AG04450 (cell line): ENCODE measurements around the gene SGMS2. TPM values are rescaled to one million over a fixed set of nuclear protein-coding genes. Genes with fewer than 3 reads are reported as not detected.
"Not testable (repeated sequence)": the region's sequence is repeated elsewhere in the genome, so short reads cannot be mapped to it uniquely, and the experiment has no call there.

Source experiments
- CTCF ChIA-PET: fragments of 300-600, 350-600 bp; formaldehyde crosslinking; extraction: SDS; loops from one replicate; lab custom pipeline; 2022; ENCODE audit warnings: antibody characterized with exemption, inconsistent platforms; lab: Charles Lee
- POLR2A ChIA-PET: fragments of 350-600 bp; formaldehyde crosslinking; extraction: SDS; loops from one replicate; lab custom pipeline; 2021; ENCODE audit warnings: antibody characterized with exemption, inconsistent platforms; lab: Yijun Ruan, JAX
- DNase-seq: peaks from one replicate; pipeline ENCODE4 v3.0.0-alpha.2; 2011; ENCODE audit warnings: low read depth, low spot score
- H3K27ac ChIP-seq: one replicate; pipeline ENCODE4 v1.5.1; 2012; ENCODE audit warnings: low read depth, low read length, control low read depth
- H3K27me3 ChIP-seq: one replicate; pipeline ENCODE4 v1.6.0; 2012; ENCODE audit warnings: low read length; ENCODE audit not compliant: control insufficient read depth, insufficient read depth
- H3K4me3 ChIP-seq: 2 replicates; pipeline ENCODE4 v1.5.1; 2011; ENCODE audit warnings: mild to moderate bottlenecking, low read depth, low read length, control low read depth
- H3K9me3 ChIP-seq: 2 replicates; pipeline ENCODE4 v1.5.1; 2012; ENCODE audit warnings: low read length; ENCODE audit not compliant: control insufficient read depth, insufficient read depth
- polyA plus RNA-seq: library from polyadenylated mRNA; depleted of rRNA; stranded (reverse); fragments of >200 nt; gene quantifications from 2 replicates; pipeline ENCODE4 v1.2.3, GENCODE V29; 2011
- TF ChIP-seq, protein P1 (sequence below): IDR thresholded peaks from 2 replicates; pipeline ENCODE4 v1.5.1; 2011; ENCODE audit warnings: low read depth, low read length, control low read depth, inconsistent platforms

Gene SGMS2
- polyA plus RNA-seq, 1 experiment: 13.3 TPM

DNA sequence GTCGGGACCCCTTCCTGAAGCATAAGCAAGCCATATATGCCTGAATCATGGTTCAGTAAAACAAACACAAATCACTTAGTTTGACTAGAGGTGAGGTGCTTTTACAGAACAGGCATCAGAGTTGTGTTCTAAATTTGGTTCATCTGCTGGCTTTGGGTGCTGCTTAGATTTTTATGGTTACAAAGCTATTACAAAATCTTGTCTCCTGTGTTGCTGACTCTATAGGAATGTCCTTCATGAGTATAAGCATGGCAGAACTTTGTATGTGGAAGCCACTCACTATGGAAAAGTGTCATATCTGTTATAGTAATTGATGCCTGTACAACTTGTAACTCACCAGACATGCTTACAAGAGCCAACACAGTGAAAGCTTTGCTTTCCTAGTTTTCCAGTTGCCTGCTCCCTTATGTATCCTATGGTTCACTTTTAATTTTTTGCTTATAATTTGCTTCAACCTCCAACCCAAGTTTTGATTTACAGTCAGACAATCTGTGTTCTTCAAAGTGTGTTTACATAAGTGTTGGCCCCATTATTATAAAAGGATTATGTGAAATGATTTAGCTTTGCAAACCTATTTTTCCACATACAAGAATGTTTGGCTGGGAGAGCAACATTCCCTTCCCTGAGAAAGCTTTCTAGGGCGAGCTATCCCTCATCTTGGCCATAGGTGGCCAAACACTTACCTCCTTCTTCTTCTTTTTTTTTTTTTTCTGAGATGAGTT is 76.6 kb downstream of the SGMS2 start:
- TF ChIP-seq, protein P1, sequence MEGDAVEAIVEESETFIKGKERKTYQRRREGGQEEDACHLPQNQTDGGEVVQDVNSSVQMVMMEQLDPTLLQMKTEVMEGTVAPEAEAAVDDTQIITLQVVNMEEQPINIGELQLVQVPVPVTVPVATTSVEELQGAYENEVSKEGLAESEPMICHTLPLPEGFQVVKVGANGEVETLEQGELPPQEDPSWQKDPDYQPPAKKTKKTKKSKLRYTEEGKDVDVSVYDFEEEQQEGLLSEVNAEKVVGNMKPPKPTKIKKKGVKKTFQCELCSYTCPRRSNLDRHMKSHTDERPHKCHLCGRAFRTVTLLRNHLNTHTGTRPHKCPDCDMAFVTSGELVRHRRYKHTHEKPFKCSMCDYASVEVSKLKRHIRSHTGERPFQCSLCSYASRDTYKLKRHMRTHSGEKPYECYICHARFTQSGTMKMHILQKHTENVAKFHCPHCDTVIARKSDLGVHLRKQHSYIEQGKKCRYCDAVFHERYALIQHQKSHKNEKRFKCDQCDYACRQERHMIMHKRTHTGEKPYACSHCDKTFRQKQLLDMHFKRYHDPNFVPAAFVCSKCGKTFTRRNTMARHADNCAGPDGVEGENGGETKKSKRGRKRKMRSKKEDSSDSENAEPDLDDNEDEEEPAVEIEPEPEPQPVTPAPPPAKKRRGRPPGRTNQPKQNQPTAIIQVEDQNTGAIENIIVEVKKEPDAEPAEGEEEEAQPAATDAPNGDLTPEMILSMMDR: no peak
- Histone ChIP-seq H3K27ac (no peak overlapping the region), H3K27me3 (no peaks in the 10 kb centered on the region), H3K4me3 (no peak overlapping the region), H3K9me3 (no peaks in the 10 kb centered on the region)
- no peak for DNase-seq
- CTCF ChIA-PET: interaction anchor here (0.7 to 2.4 kb wide), 6 partner anchors 9 to 143 kb away, joined by 3 to 11 read pairs (median 6); no protein-coding TSS in a partner anchor
- POLR2A ChIA-PET: no interaction called here

DNA sequence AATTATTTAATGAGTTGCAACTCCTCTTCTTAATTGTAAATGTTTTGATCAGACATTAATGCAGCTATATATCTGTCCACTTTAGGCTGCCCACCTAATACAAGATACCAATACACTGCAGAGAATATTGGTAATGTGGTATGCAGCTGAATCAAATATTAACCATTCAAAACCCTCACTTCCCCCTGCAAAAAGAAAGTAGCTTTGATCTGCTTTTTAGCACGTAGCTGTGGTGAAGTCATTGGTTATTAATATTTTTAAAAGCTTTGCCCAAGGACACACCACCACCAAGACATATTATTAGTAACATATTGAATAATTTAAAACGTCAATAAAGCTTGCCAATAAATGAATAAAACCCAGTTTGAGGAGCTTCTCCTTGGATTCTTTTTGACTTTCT is 78.0 kb downstream of the SGMS2 start:
- Histone ChIP-seq H3K4me3 (no peak overlapping the region), H3K9me3 (no peaks in the 10 kb centered on the region), H3K27me3 (no peaks in the 10 kb centered on the region), H3K27ac (no peak overlapping the region)
- CTCF ChIA-PET: interaction anchor here (1.1 to 2.4 kb wide), 4 partner anchors 10 to 144 kb away, joined by 3 to 10 read pairs (median 6); no protein-coding TSS in a partner anchor
- TF ChIP-seq, protein P1: no peak
- POLR2A ChIA-PET: no interaction called here
- DNase-seq: no peak

DNA sequence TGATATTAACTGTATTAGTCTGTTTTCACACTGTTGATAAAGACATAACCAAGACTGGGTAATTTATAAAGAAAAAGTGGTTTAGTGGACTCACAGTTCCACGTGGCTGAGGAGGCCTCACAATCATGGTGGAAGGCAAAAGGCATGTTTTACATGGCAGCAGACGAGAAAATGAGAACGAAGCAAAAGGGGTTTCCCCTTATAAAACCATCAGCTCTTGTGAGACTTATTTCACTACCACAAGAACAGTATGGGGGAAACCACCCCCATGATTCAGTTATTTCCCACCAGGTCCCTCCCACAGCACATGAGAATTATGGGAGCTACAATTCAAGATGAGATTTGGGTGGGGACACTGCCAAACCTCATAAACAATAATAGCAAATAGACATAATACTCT is 80.3 kb downstream of the SGMS2 start:
- POLR2A ChIA-PET, DNase-seq, H3K27ac ChIP-seq, H3K27me3 ChIP-seq, H3K9me3 ChIP-seq, H3K4me3 ChIP-seq: not testable (repeated sequence)
- CTCF ChIA-PET: interaction anchor here (1.7 kb wide), 1 partner anchor 147 kb away, joined by 9 read pairs; no protein-coding TSS in a partner anchor

DNA sequence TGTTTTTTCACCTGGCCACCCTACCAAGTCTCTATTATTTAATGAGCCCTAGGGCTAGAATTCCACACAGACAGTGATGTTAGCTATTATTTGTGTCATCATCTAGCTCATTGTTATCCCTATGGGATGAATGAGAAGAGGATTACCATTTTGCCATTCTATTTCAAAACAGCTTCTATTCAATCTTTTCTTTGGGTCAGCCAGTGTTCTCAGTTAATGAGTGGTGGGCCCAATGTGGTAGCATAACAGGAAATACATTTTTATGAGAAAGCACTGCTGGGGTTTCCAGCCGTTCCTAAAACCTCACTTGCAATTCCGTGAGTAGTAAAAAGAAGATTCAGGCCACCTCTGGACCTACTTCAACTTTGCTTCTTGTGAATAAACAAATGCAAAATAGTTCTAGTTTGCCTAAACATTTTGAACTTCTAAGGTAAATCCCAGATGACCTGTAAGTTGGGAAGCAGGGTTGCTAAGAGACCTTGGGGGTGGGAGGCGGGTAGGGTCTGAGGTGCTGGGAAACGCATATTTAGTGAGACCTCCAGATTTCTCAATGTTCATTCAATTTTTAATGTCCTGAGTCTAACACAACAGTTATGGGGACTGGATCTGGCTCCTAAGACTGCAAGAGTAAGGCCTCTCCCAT is 81.8 kb downstream of the SGMS2 start:
- TF ChIP-seq, protein P1: no peak
- no peaks in the 10 kb centered on the region for H3K27me3 ChIP-seq
- POLR2A ChIA-PET: no interaction called here
- CTCF ChIA-PET: interaction anchor here (1.7 kb wide), 1 partner anchor 149 kb away, joined by 9 read pairs; no protein-coding TSS in a partner anchor
- H3K27ac ChIP-seq: no peak overlapping the region
- no peak overlapping the region for H3K4me3 ChIP-seq
- H3K9me3 ChIP-seq: no peaks in the 10 kb centered on the region
- DNase-seq: no peak

DNA sequence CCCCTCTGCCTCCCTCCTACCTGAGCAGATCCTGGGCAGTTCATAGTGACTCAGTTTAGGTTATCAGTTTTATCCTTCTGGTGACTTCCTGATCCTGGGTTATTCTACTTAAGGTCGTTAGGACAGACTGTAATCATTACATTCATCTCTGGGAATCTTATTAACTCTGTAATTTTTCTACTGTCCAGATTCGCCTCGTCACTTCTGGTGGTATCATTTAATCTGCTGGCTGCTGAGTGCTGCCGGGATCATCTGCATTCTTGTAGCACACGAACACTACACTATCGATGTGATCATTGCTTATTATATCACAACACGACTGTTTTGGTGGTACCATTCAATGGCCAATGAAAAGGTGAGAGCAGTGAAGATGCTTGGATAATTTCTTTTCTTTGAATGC is 83.6 kb downstream of the SGMS2 start:
- ChIA-PET CTCF (interaction anchor here (0.6 to 1.6 kb wide), 2 partner anchors 171 to 1862 kb away, joined by 4 to 7 read pairs; no protein-coding TSS in a partner anchor), POLR2A (no interaction called here)
- Histone ChIP-seq H3K9me3 (no peaks in the 10 kb centered on the region), H3K27ac (no peak overlapping the region), H3K27me3 (no peaks in the 10 kb centered on the region), H3K4me3 (no peak overlapping the region)
- TF ChIP-seq, protein P1: no peak
- no peak for DNase-seq
